Pancreas (tissue), 10 donors: ENCODE results near the gene DOHH. TPM values are rescaled to one million over a fixed set of nuclear protein-coding genes. Genes with fewer than 3 reads are reported as not detected.
"Not testable (repeated sequence)": the region's sequence is repeated elsewhere in the genome, so short reads cannot be mapped to it uniquely, and the experiment has no call there.

Experiments used
- ATAC-seq, 4 donors: fragments of 200-7000 bp; cut with Tn5 transposase; one replicate each; pipeline versions ENCODE4 v1.8.0 to v1.9.1; 2020; ENCODE audit warnings: mild to moderate bottlenecking in 4 of 4, moderate library complexity in 4 of 4
- DNase-seq, 6 donors: peaks; one replicate each; pipeline ENCODE4 v3.0.0-alpha.2; 2020
- FAIRE-seq: peaks from 2 replicates; lab custom pipeline; 2012; peaks lifted over from hg19 to GRCh38; lab: Jason Lieb, UNC
- H3K27ac ChIP-seq, 4 donors: fragments of 200-600 bp; sonication (generic); 1 replicate in 3 of 4; 2 replicates in 1 of 4; pipeline versions ENCODE4 v1.5.0 to v1.8.0; 2020
- H3K27me3 ChIP-seq, 4 donors: fragments of 200-600 bp; one replicate each; pipeline ENCODE4 v1.8.0; 2021
- H3K36me3 ChIP-seq, 3 donors: fragments of 200-600 bp; sonication (generic) in 1 of 3; one replicate each; pipeline versions ENCODE4 v1.5.0 to v1.8.0; 2020 to 2021
- H3K4me1 ChIP-seq, 3 donors: fragments of 200-600 bp; one replicate each; pipeline ENCODE4 v1.8.0; 2021
- H3K4me3 ChIP-seq, 4 donors: fragments of 200-600 bp; sonication (generic) in 2 of 4; one replicate each; pipeline versions ENCODE4 v1.5.0 to v1.8.0; 2020 to 2021
- H3K9me3 ChIP-seq, 4 donors: fragments of 200-600 bp; one replicate each; pipeline ENCODE4 v1.8.0; 2021
- WGBS, 2 donors: extraction: QIAGEN DNeasy Blood & Tissue Kit; methylation state at CpG; one replicate each; pipeline ENCODE4 v1.1.7; 2013; 5-methylcytosine and 5-hydroxymethylcytosine counted together
- intact Hi-C, 3 donors: fragments of 100-400 bp; cut with DNase I; formaldehyde crosslinking; loops; one replicate each; pipeline versions ENCODE4 v1.11.1 to v1.14.2; 2022
- polyA plus RNA-seq, 2 donors: library from polyadenylated mRNA; stranded (reverse); fragments of 200-250 nt; gene quantifications; one replicate each; pipeline ENCODE4 v1.2.3, GENCODE V29; 2013
- total RNA-seq, 6 donors: library from RNA; stranded (reverse); fragmentation: NEBNext Ultra II Directional in 4 of 6; extraction: Animal tissue kit (Norgen Biotek cat#: 25700) in 4 of 6; gene quantifications; one replicate each; pipeline versions ENCODE4 v1.2.1 to v1.2.4, GENCODE V29; 2021 to 2023
- TF ChIP-seq, protein P1 (sequence below), 4 donors: fragments of 200-600 bp; sonication (generic) in 3 of 4; IDR thresholded peaks; one replicate each; pipeline versions ENCODE4 v1.5.0 to v1.8.0; 2021; ENCODE audit warnings: antibody characterized with exemption in 4 of 4
- donor health status: healthy with polysubstance abuse.
- donor health status: DM: no; HTN: no; CAD: no; lungs with moderate emphysema.
- donor health status: DM: no; HTN: no; CAD: no.
- donor health status: control.
- donor health status: control.
- donor health status: Bipolar disorder and iron deficiency.
- donor health status: DM: yes; HTN: yes; CAD: no.
- donor health status: DM: no; HTN: no; CAD: no.
- donor health status: DM: no; HTN: no; CAD: no.
- donor health status: DM: yes; HTN: yes; CAD: no.

The DOHH gene
- total and polyA plus RNA-seq, 8 donors: 3.2 to 10.5 (median 5.0) TPM

DNA sequence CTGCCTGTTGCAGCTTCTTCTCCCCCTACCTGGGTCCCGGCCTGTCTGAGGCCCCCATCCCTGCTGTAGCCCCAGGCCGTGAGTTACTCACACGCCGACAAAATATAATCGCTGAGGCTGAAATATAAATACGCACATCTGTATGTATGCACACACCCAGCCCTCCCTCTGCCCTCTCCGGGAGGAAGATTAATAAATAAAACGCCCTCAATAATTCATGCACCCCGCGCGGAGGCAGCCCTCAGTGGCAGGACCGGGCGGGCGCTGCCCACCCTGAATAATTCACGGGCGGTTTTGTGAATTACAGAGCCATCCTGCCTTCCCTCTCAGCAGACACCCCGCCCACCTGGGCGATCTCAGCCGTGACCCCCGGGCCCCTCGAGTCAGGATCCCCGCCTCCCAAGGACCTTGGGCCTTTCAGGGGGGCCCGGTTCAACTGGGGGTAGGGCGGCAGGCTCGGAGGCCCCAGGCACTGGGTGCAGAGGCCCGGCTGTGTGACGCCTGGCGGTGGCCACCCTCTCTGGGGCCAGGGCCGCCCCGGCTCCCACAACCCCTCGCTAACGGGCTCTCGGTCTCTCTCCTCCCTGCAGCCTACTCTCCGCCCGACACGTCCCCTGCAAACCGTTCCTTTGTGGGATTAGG, 44.4 kb downstream of the DOHH start:
- WGBS, 2 donors: 80 to 87% methylated on average over 30 to 37 of the region's 37 CpGs
- peaks cover 0 to 52% (median 40%) of the 10 kb centered on the region in 3 donors for H3K36me3 ChIP-seq
- FAIRE-seq: no peak
- peak in 1 of 6 donors; percentile 14 for DNase-seq
- intact Hi-C loops: no loop called here
- no peak overlapping the region for H3K27ac ChIP-seq
- TF ChIP-seq, protein P1, sequence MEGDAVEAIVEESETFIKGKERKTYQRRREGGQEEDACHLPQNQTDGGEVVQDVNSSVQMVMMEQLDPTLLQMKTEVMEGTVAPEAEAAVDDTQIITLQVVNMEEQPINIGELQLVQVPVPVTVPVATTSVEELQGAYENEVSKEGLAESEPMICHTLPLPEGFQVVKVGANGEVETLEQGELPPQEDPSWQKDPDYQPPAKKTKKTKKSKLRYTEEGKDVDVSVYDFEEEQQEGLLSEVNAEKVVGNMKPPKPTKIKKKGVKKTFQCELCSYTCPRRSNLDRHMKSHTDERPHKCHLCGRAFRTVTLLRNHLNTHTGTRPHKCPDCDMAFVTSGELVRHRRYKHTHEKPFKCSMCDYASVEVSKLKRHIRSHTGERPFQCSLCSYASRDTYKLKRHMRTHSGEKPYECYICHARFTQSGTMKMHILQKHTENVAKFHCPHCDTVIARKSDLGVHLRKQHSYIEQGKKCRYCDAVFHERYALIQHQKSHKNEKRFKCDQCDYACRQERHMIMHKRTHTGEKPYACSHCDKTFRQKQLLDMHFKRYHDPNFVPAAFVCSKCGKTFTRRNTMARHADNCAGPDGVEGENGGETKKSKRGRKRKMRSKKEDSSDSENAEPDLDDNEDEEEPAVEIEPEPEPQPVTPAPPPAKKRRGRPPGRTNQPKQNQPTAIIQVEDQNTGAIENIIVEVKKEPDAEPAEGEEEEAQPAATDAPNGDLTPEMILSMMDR (IDR thresholded peaks at IDR 0.05): no peak
- no peaks in the 10 kb centered on the region for H3K27me3 ChIP-seq
- H3K4me3 ChIP-seq: no peak overlapping the region
- H3K4me1 ChIP-seq: peaks cover 0 to 17% (median 4%) of the 10 kb centered on the region in 3 donors
- no peak for ATAC-seq
- no peaks in the 10 kb centered on the region for H3K9me3 ChIP-seq

DNA sequence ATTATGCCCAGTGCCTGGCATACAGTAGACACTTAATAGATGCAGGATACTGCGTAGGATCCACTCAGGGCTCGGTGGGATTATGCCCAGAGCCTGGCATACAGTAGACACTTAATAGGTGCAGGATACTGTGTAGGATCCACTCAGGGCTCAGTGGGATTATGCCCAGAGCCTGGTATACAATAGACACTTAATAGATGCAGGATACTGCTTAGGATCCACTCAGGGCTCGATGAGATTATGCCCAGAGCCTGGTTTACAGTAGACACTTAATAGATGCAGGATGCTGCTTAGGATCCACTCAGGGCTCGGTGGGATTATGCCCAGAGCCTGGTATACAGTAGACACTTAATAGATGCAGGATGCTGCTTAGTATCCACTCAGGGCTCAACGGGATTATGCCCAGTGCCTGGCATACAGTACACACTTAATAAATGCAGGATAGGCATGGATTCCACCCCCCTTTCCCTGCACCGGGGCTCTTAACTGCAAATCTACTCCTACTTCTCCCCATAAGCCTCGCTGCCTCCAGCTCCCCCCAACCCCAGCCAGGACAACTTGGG, 45.0 kb downstream of the DOHH start:
- H3K27me3 ChIP-seq: no peaks in the 10 kb centered on the region
- H3K4me1 ChIP-seq: peaks cover 0 to 17% (median 4%) of the 10 kb centered on the region in 3 donors
- FAIRE-seq: no peak
- intact Hi-C loops: no loop called here
- no peaks in the 10 kb centered on the region for H3K9me3 ChIP-seq
- no peak overlapping the region for H3K27ac ChIP-seq
- ATAC-seq: no peak
- TF ChIP-seq, protein P1 (IDR thresholded peaks at IDR 0.05): no peak
- H3K4me3 ChIP-seq: no peak overlapping the region
- DNase-seq: no peak
- WGBS, 2 donors: 80 to 81% methylated on average over 7 of the region's 7 CpGs
- H3K36me3 ChIP-seq: peaks cover 0 to 58% (median 45%) of the 10 kb centered on the region in 3 donors

DNA sequence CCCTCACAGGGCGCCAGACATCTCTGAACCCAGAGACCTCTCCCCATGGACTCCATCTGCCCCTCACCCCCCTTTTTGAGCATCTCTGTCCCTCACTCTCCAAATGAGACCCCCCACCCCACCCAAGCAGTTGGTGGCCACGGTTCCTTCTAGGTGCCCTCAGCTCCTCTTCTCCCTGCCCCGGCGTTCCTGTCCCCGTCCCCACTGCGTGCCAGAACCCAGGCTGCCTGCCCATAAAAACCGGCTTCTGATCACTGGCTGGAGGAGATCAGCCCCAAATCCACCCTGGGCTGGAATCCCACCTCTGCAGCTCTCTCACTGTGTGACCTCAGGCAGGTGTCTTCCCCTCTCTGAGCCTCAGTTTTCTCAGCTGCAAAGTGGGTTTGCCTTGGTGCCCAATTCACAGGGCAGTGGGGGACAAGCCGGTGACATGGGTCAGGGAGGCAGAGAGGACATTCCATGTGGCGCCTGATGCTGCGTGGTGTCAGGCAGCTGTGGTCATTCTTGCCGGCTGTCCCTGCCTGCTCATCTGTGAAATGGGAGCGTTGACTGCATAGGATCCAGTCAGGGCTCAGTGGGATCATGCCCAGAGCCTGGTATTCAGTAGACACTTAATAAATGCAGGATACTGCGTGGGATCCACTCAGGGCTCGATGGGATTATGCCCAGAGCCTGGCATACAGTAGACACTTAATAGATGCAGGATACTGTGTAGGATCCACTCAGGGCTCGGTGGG, 45.6 kb downstream of the DOHH start:
- no peaks in the 10 kb centered on the region for H3K9me3 ChIP-seq
- H3K4me3 ChIP-seq: no peak overlapping the region
- WGBS, 2 donors: 92 to 95% methylated on average over 15 of the region's 15 CpGs
- no peak for FAIRE-seq
- TF ChIP-seq, protein P1 (IDR thresholded peaks at IDR 0.05): no peak
- no peak for ATAC-seq
- intact Hi-C loops: no loop called here
- H3K27me3 ChIP-seq: no peaks in the 10 kb centered on the region
- peaks cover 0 to 63% (median 49%) of the 10 kb centered on the region in 3 donors for H3K36me3 ChIP-seq
- H3K4me1 ChIP-seq: peaks cover 0 to 10% (median 2%) of the 10 kb centered on the region in 3 donors
- no peak for DNase-seq
- no peak overlapping the region for H3K27ac ChIP-seq

DNA sequence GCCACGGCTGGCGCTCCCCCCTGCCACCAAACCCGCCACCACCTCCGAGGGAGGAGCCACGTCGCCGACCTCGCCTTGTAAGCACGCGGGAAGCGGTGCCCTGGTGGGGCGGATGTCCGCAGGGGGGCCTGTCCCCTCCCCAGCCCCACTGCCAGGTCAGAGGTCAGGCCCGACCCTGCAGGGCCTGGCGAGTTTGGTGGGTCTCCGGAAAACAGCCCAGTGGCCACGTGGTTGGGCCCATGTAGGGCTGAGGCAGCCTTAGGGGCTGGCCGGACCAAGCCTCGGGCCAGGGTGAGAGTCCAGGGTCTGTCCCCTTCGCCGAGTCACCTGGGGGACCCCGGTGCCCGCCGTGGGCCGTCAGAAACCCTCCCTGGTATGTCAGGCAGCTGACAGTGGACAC, 46.6 kb downstream of the DOHH start:
- intact Hi-C loops: no loop called here
- H3K4me1 ChIP-seq: peaks cover 0 to under 1% (median 0%) of the 10 kb centered on the region in 3 donors
- no peak overlapping the region for H3K4me3 ChIP-seq
- ATAC-seq: no peak
- WGBS, 2 donors: 86% methylated on average over 25 of the region's 25 CpGs
- DNase-seq: peak in 1 of 6 donors; percentile 49
- H3K9me3 ChIP-seq: no peaks in the 10 kb centered on the region
- H3K27ac ChIP-seq: no peak overlapping the region
- FAIRE-seq: no peak
- TF ChIP-seq, protein P1 (IDR thresholded peaks at IDR 0.05): no peak
- peaks cover 3 to 72% (median 58%) of the 10 kb centered on the region in 3 donors for H3K36me3 ChIP-seq
- no peaks in the 10 kb centered on the region for H3K27me3 ChIP-seq

DNA sequence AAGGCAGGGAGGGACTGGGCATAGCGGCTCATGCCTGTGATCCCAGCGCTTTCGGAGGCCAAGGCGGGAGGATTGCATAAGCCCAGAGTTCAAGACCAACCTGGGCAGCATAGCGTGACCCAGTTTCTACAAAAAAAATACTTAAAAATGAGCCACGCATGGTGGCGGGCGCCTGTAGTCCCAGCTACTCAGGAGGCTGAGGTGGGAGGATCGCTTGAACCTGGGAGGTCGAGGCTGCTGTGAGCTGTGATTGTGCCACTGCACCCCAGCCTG, 47.6 kb downstream of the DOHH start:
- WGBS, 2 donors: 96 to 97% methylated on average over 10 of the region's 10 CpGs
- intact Hi-C loops, H3K4me1 ChIP-seq, H3K4me3 ChIP-seq, DNase-seq, H3K27me3 ChIP-seq, ATAC-seq, H3K9me3 ChIP-seq, H3K27ac ChIP-seq, FAIRE-seq: not testable (repeated sequence)
- H3K36me3 ChIP-seq: peaks cover 3 to 79% (median 63%) of the 10 kb centered on the region in 3 donors
